ENCODE measurements around the gene SP100.

GRCh38 chr2:230542751-230543150 is 126.8 kb downstream of the SP100 start:
- TF ChIP-seq POLR2AphosphoS5 (IDR thresholded peaks at IDR 0.05; ENCODE audit: borderline replicate concordance, low read depth, low read length) (no peak), EZH2 (IDR thresholded peaks at IDR 0.05) (no peak), FOXP2 (optimal IDR thresholded peaks at IDR 0.05; ENCODE audit: control extremely low read depth, extremely low read length, insufficient read depth) (no peak)

Data from SK-N-MC (cell line).